Stomach (tissue), 4 donors: Measurements from ENCODE around the gene CHAT.

Experiments used
- CTCF ChIP-seq, 7 experiments: fragments of 450-650 bp in 4 of 7; fragments of 200-600 bp in 3 of 7; sonication (generic) in 3 of 7; IDR thresholded peaks; one replicate each; pipeline ENCODE4 v1.5.1; 2016 to 2019; ENCODE audit warnings: antibody characterized with exemption in 7 of 7, control low read depth in 2 of 7, mild to moderate bottlenecking in 1 of 7
- POLR2A ChIP-seq, 4 donors: fragments of 450-650 bp; IDR thresholded peaks; one replicate each; pipeline ENCODE4 v1.6.1; 2016; ENCODE audit warnings: antibody characterized with exemption in 4 of 4, control low read depth in 2 of 4, mild to moderate bottlenecking in 1 of 4, moderate library complexity in 1 of 4

- TF ChIP-seq POLR2A (IDR thresholded peaks at IDR 0.05) (no peak), CTCF (IDR thresholded peaks at IDR 0.05) (no peak)
Observed at GRCh38 chr10:49620841-49621378, 7.1 kb downstream of the CHAT start.
